ENCODE measurements around the gene HOXB8.

Gene HOXB8

DNA sequence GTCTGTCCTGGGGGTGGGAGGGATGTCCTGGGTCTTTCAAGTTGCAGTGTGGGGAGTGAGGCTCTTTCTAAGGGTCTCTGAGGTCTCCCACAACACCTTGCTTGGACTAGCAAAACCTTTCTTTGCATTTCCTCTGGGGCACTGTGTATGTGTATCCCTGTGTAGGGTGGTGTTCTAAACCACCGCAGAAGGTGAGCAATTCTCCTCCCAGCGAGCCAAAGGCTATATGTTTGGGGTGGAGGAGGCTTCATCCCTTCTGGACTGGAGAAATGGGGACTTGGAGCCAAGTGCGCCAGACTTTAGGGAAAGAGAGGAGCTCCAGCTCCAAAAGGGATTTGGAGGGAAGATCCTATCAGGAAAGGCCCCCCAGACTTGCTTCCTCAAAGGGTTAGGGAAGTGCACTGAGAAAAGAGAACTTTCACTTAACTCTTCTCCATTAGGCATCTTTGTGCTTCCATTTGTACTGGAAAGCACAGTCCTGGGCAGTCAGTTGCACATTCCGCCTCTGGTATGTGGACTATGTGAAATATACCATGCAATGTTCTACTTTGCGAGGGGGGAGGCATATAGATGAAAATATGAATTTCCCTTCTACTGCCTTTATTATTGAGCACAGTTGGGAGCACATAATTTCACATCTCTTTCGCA lies 29.9 kb upstream of the HOXB8 start:
- DNase-seq: no peak

DNA sequence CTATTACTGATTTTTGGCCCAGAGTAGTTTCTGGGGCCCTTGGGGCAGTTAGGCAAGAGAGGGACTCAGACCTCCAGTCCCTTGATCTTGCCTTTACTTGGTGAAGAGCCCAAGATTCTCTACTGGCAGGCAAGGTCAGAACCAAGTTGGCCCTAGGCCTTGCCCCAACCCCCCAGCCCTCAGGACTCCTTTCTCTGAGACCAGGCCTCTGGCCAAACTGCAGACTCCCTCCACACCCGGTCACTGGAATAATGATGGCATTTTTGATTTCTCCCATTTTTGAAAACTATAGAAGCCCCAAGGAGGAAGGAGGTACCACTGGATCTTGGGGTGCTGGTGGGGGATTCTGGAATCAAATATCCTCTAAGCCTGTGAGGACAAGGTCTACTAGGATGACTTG lies 29.1 kb upstream of the HOXB8 start:
- H3K4me2 ChIP-seq (ENCODE audit: low read length): peak overlapping the region; percentile 21
- H2BK120ac ChIP-seq (ENCODE audit: insufficient read depth, low read length, poor library complexity): no peak overlapping the region
- no peak overlapping the region for H4K8ac ChIP-seq (ENCODE audit: low read depth, low read length)
- no peaks in the 10 kb centered on the region for H3K36me3 ChIP-seq (ENCODE audit: control insufficient read depth in 1 of 2, insufficient read depth in 2 of 2, low read length in 2 of 2)
- H3K23ac ChIP-seq (ENCODE audit: low read length): no peak overlapping the region
- H4K12ac ChIP-seq (ENCODE audit: low read depth, low read length): no peak overlapping the region
- no peak for DNase-seq
- no peak overlapping the region for H2BK12ac ChIP-seq (ENCODE audit: low read length)
- H2BK5ac ChIP-seq (ENCODE audit: low read depth, low read length, poor library complexity): no peak overlapping the region
- WGBS (ENCODE audit: extremely low coverage, insufficient coverage, insufficient read length): no CpG with 5 or more reads among the region's 1 CpG
- no peak overlapping the region for H2AK5ac ChIP-seq (ENCODE audit: low read length)
- H2AFZ ChIP-seq (ENCODE audit: insufficient read depth, low read length, poor library complexity): no peak overlapping the region
- H3K27ac ChIP-seq (ENCODE audit: low read depth, low read length): no peak overlapping the region
- H3K4me3 ChIP-seq (ENCODE audit: low read depth, low read length): no peak overlapping the region
- H3K9me3 ChIP-seq (ENCODE audit: insufficient read depth, low read depth, low read length): peaks cover 17% of the 10 kb centered on the region
- no peak overlapping the region for H3K18ac ChIP-seq (ENCODE audit: low read length)
- H3K4ac ChIP-seq (ENCODE audit: low read depth, low read length): no peak overlapping the region
- no peak overlapping the region for H3K9ac ChIP-seq (ENCODE audit: low read length)
- no peak overlapping the region for H3K14ac ChIP-seq (ENCODE audit: low read length)
- H4K91ac ChIP-seq (ENCODE audit: low read depth, low read length): no peak overlapping the region
- no peaks in the 10 kb centered on the region for H3K79me2 ChIP-seq (ENCODE audit: control insufficient read depth, insufficient read depth, low read length, poor library complexity)
- peaks cover 9 to 16% of the 10 kb centered on the region in 2 experiments for H3K4me1 ChIP-seq (ENCODE audit: control insufficient read depth in 1 of 2, insufficient read depth in 2 of 2, low read length in 2 of 2)
- peaks cover 3% of the 10 kb centered on the region for H3K79me1 ChIP-seq (ENCODE audit: low read length)
- H3K27me3 ChIP-seq (ENCODE audit: insufficient read depth, low read length): peaks cover 77% of the 10 kb centered on the region

More for the DNA sequence above, 29.9 kb upstream of the HOXB8 start:
- no peak overlapping the region for H2BK120ac ChIP-seq (ENCODE audit: insufficient read depth, low read length, poor library complexity)
- H3K79me1 ChIP-seq (ENCODE audit: low read length): peaks cover 3% of the 10 kb centered on the region
- H3K4me3 ChIP-seq (ENCODE audit: low read depth, low read length): peak overlapping the region; percentile 47
- H4K8ac ChIP-seq (ENCODE audit: low read depth, low read length): no peak overlapping the region
- H3K9ac ChIP-seq (ENCODE audit: low read length): no peak overlapping the region
- H3K27me3 ChIP-seq (ENCODE audit: insufficient read depth, low read length): peaks cover 69% of the 10 kb centered on the region
- H3K27ac ChIP-seq (ENCODE audit: low read depth, low read length): no peak overlapping the region
- no peak overlapping the region for H3K18ac ChIP-seq (ENCODE audit: low read length)
- no peak overlapping the region for H3K4ac ChIP-seq (ENCODE audit: low read depth, low read length)
- no peak overlapping the region for H2BK5ac ChIP-seq (ENCODE audit: low read depth, low read length, poor library complexity)
- H2AFZ ChIP-seq (ENCODE audit: insufficient read depth, low read length, poor library complexity): no peak overlapping the region
- peaks cover 17% of the 10 kb centered on the region for H3K9me3 ChIP-seq (ENCODE audit: insufficient read depth, low read depth, low read length)
- no peak overlapping the region for H3K14ac ChIP-seq (ENCODE audit: low read length)
- no peaks in the 10 kb centered on the region for H3K36me3 ChIP-seq (ENCODE audit: control insufficient read depth in 1 of 2, insufficient read depth in 2 of 2, low read length in 2 of 2)
- H2BK12ac ChIP-seq (ENCODE audit: low read length): no peak overlapping the region
- H3K23ac ChIP-seq (ENCODE audit: low read length): no peak overlapping the region
- H3K4me2 ChIP-seq (ENCODE audit: low read length): peak overlapping the region; percentile 43
- H4K91ac ChIP-seq (ENCODE audit: low read depth, low read length): peak overlapping the region; percentile 4
- no peak overlapping the region for H2AK5ac ChIP-seq (ENCODE audit: low read length)
- WGBS (ENCODE audit: extremely low coverage, insufficient coverage, insufficient read length): no CpG with 5 or more reads among the region's 6 CpGs
- no peaks in the 10 kb centered on the region for H3K79me2 ChIP-seq (ENCODE audit: control insufficient read depth, insufficient read depth, low read length, poor library complexity)
- peaks cover 9 to 16% of the 10 kb centered on the region in 2 experiments for H3K4me1 ChIP-seq (ENCODE audit: control insufficient read depth in 1 of 2, insufficient read depth in 2 of 2, low read length in 2 of 2)
- no peak overlapping the region for H4K12ac ChIP-seq (ENCODE audit: low read depth, low read length)

DNA sequence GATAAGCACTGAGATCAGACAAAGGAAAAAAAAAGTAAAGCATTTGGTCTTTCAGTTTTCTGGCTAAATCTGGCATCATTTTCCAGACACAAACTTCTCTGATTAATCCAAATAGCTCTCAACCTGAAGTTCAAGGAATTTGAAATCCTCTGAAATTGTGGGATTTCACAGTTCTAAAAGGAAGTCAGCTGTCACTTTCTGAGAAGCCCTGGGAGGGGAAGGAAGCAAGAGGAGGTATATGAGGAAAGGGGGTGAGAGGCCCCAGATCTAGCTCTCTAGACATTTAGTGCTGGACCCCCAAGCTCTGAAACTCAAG lies 28.6 kb upstream of the HOXB8 start:
- Histone ChIP-seq H3K36me3 (ENCODE audit: control insufficient read depth in 1 of 2, insufficient read depth in 2 of 2, low read length in 2 of 2) (no peaks in the 10 kb centered on the region), H3K4me2 (ENCODE audit: low read length) (no peak overlapping the region), H2BK5ac (ENCODE audit: low read depth, low read length, poor library complexity) (no peak overlapping the region), H3K27ac (ENCODE audit: low read depth, low read length) (no peak overlapping the region), H2AK5ac (ENCODE audit: low read length) (no peak overlapping the region), H3K18ac (ENCODE audit: low read length) (no peak overlapping the region), H3K14ac (ENCODE audit: low read length) (no peak overlapping the region), H4K8ac (ENCODE audit: low read depth, low read length) (no peak overlapping the region), H3K4ac (ENCODE audit: low read depth, low read length) (no peak overlapping the region), H3K23ac (ENCODE audit: low read length) (no peak overlapping the region), H2AFZ (ENCODE audit: insufficient read depth, low read length, poor library complexity) (no peak overlapping the region), H3K79me1 (ENCODE audit: low read length) (peaks cover 3% of the 10 kb centered on the region), H3K4me1 (ENCODE audit: control insufficient read depth in 1 of 2, insufficient read depth in 2 of 2, low read length in 2 of 2) (peaks cover 9 to 16% of the 10 kb centered on the region in 2 experiments), H3K27me3 (ENCODE audit: insufficient read depth, low read length) (peaks cover 82% of the 10 kb centered on the region), H3K79me2 (ENCODE audit: control insufficient read depth, insufficient read depth, low read length, poor library complexity) (no peaks in the 10 kb centered on the region), H2BK120ac (ENCODE audit: insufficient read depth, low read length, poor library complexity) (no peak overlapping the region), H3K9ac (ENCODE audit: low read length) (no peak overlapping the region), H3K9me3 (ENCODE audit: insufficient read depth, low read depth, low read length) (peaks cover 17% of the 10 kb centered on the region), H3K4me3 (ENCODE audit: low read depth, low read length) (no peak overlapping the region), H4K91ac (ENCODE audit: low read depth, low read length) (no peak overlapping the region), H4K12ac (ENCODE audit: low read depth, low read length) (no peak overlapping the region), H2BK12ac (ENCODE audit: low read length) (no peak overlapping the region)
- no peak for DNase-seq

DNA sequence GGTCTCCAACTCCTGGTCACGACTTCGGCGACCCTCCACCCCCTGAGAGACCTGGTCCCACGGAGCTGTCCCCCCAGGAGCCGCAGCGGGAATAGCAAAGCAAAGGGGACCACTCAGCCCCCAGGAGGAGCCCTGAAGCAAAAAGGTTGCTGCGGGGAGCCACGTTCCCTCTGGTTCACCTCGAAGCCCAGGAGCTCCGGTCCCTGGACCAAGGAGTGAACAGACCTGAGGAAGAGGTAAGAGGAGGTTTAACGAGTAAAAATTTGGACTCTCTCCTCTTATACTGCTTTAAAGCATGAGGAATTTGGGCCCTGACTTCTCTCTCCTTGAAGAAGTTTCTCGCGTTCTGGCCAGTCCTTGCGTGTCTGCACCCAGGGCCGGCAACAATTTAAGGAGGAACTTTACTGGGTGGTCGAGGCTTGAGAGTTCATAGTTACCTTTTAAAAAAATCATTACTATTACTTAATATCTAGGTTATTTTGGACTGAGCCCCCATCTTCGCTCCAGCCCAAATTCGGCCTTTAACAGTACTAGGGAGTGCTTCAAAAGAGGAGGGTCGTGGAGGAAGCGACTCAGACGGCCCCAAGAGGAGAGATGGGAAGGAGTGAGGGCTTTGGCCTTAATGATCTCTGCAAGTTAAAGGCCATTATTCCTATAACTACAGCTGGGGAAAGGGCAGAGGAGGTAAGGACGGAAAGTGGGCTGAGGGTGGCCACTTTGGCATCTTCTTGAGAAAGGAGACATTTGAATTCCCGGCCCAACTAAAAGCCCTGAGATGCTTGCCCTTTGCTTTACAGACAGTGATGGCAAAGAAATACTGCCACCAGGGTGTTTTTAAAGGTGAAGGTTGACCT lies 28.0 kb upstream of the HOXB8 start:
- H3K27ac ChIP-seq (ENCODE audit: low read depth, low read length): no peak overlapping the region
- peak overlapping the region; percentile 15 for H2BK12ac ChIP-seq (ENCODE audit: low read length)
- peaks cover 17% of the 10 kb centered on the region for H3K9me3 ChIP-seq (ENCODE audit: insufficient read depth, low read depth, low read length)
- peaks cover 3% of the 10 kb centered on the region for H3K79me1 ChIP-seq (ENCODE audit: low read length)
- no peak overlapping the region for H3K23ac ChIP-seq (ENCODE audit: low read length)
- no peak overlapping the region for H2BK5ac ChIP-seq (ENCODE audit: low read depth, low read length, poor library complexity)
- H3K4ac ChIP-seq (ENCODE audit: low read depth, low read length): no peak overlapping the region
- H3K18ac ChIP-seq (ENCODE audit: low read length): no peak overlapping the region
- no peaks in the 10 kb centered on the region for H3K36me3 ChIP-seq (ENCODE audit: control insufficient read depth in 1 of 2, insufficient read depth in 2 of 2, low read length in 2 of 2)
- no peak for DNase-seq
- H3K14ac ChIP-seq (ENCODE audit: low read length): no peak overlapping the region
- no peak overlapping the region for H3K9ac ChIP-seq (ENCODE audit: low read length)
- H4K91ac ChIP-seq (ENCODE audit: low read depth, low read length): no peak overlapping the region
- H2AFZ ChIP-seq (ENCODE audit: insufficient read depth, low read length, poor library complexity): no peak overlapping the region
- WGBS (ENCODE audit: extremely low coverage, insufficient coverage, insufficient read length): no CpG with 5 or more reads among the region's 23 CpGs
- no peak overlapping the region for H2AK5ac ChIP-seq (ENCODE audit: low read length)
- H2BK120ac ChIP-seq (ENCODE audit: insufficient read depth, low read length, poor library complexity): no peak overlapping the region
- no peak overlapping the region for H4K8ac ChIP-seq (ENCODE audit: low read depth, low read length)
- H3K79me2 ChIP-seq (ENCODE audit: control insufficient read depth, insufficient read depth, low read length, poor library complexity): no peaks in the 10 kb centered on the region
- H3K27me3 ChIP-seq (ENCODE audit: insufficient read depth, low read length): peaks cover 84% of the 10 kb centered on the region
- H3K4me2 ChIP-seq (ENCODE audit: low read length): peak overlapping the region; percentile 32
- peak overlapping the region; percentile 64 for H3K4me3 ChIP-seq (ENCODE audit: low read depth, low read length)
- no peak overlapping the region for H4K12ac ChIP-seq (ENCODE audit: low read depth, low read length)
- H3K4me1 ChIP-seq (ENCODE audit: control insufficient read depth in 1 of 2, insufficient read depth in 2 of 2, low read length in 2 of 2): peaks cover 9 to 16% of the 10 kb centered on the region in 2 experiments

Data from trophoblast cell (in vitro differentiated cells and primary cell).